Measurements from ENCODE around the gene GSTA5. TPM values are rescaled to one million over a fixed set of nuclear protein-coding genes. Genes with fewer than 3 reads are reported as not detected.
"Not testable (repeated sequence)": the region's sequence is repeated elsewhere in the genome, so short reads cannot be mapped to it uniquely, and the experiment has no call there.

GSTA5 gene
- total RNA-seq, 1 donor from 2014 or later = not detected

DNA sequence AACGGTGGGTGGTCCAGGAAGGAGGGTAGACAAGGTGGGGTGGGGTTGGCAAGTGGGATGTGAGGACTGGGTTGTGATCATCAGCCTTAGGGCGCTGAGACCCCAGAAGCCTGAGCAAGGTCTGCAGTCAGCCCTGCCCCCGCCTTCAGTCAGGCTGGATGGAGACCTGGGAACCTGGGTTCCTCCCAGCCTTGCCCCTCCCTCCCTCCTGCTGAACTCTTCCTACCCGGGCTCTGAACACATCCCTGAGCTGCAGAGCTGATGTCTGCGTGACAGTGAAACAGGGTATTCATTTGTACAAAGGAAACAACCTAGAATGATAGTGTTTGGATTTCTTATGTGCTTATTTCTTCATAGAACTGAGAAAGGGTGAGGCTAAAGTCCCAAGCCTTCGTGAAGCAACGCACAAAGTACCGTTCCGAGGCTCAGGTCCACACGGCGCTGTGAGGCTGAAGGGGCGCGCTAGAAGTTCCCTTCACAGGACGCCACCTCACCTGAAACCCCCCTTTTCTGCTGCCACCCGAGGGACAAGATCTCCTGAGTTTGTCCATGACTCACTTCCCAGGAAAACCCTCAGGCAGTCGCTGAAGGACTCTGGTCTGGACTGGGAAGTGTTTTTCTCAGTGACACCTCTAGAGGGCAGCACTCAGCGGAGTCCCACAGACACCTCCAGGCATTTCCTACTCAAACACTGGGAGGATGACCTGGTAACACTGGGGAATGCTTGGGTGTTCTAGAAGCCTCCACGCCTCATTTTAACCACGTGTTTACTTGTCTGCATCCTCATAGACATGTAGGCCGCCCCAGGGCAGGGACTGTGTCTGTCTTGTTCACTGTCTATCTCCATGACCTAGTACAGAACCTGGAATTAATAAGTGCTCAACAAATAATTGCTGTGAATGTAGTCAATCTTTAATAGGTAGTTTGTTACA, 1.2 kb downstream of the GSTA5 start:
- ATAC-seq (peak; percentile 96), DNase-seq (no peak)
- peak; percentile 66 for TF ChIP-seq CTCF (IDR thresholded peaks at IDR 0.05)
- no peak overlapping the region for H3K4me3 ChIP-seq
- peaks cover 6% of the 10 kb centered on the region for H3K4me1 ChIP-seq
- no peak overlapping the region for H3K27ac ChIP-seq
- intact Hi-C loops (cut with DNase I) = no loop called here
- no peaks in the 10 kb centered on the region for H3K9me3 ChIP-seq
- H3K36me3 ChIP-seq = no peaks in the 10 kb centered on the region
- no peaks in the 10 kb centered on the region for H3K27me3 ChIP-seq

- no peak overlapping the region for H3K27ac ChIP-seq
- DNase-seq = no peak
- H3K4me3 ChIP-seq = no peak overlapping the region
- H3K36me3 ChIP-seq = no peaks in the 10 kb centered on the region
- H3K27me3 ChIP-seq = no peaks in the 10 kb centered on the region
- no peaks in the 10 kb centered on the region for H3K9me3 ChIP-seq
- no peak for ATAC-seq
- TF ChIP-seq CTCF (IDR thresholded peaks at IDR 0.05) = no peak
- peaks cover 4% of the 10 kb centered on the region for H3K4me1 ChIP-seq
- intact Hi-C loops (cut with DNase I) = no loop called here
Observed at GRCh38 chr6:52834481-52834880, 6.1 kb downstream of the GSTA5 start.

- H3K36me3 ChIP-seq; ATAC-seq; intact Hi-C loops (cut with DNase I): not testable (repeated sequence)
Observed at GRCh38 chr6:52830869-52831268, 9.7 kb downstream of the GSTA5 start.

DNA sequence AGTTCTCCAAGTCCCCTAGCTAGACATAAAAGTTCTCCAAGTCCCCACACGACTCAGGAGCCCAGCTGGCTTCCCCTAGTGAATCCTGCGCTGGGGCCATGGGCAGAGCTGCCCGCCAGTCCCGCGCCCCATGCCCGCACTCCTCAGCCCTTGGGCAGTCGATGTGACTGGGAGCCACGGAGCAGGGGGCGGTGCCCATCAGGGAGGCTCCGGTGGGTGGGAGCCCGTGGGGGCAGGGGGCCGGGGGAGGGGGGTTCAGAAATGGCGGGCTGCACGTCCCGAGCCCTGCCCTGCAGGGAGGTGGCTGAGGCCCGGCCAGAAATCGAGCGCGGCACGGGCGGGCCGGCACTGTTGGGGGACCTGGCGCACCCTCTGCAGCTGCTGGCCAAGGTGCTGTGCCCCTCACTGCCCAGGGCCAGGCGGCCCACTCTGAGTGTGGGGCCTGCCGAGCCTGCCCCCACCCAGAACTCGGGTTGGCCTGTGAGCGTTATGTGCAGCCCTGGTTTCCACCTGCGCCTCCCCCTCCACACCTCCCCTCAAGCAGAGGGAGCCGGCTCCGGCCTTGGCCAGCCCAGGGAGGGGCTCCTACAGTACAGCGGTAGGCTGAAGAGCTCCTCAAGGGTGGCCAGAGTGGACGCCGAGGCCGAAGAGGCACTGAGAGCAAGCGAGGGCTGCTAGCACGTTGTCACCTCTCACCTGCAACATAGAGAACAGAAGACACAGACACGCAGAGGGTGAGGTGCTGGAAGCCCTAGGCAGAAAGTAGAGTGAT, 11.4 kb downstream of the GSTA5 start:
- intact Hi-C loops (cut with DNase I) = no loop called here
- H3K36me3 ChIP-seq = no peaks in the 10 kb centered on the region
- no peak for ATAC-seq
- no peaks in the 10 kb centered on the region for H3K4me1 ChIP-seq
- DNase-seq = no peak
- no peak overlapping the region for H3K4me3 ChIP-seq
- H3K9me3 ChIP-seq = no peaks in the 10 kb centered on the region
- H3K27ac ChIP-seq = no peak overlapping the region
- H3K27me3 ChIP-seq = no peaks in the 10 kb centered on the region
- TF ChIP-seq CTCF (IDR thresholded peaks at IDR 0.05) = no peak

More at GRCh38 chr6:52830869-52831268, 9.7 kb downstream of the GSTA5 start:
- DNase-seq, H3K4me3 ChIP-seq, H3K27ac ChIP-seq, H3K9me3 ChIP-seq, H3K27me3 ChIP-seq, H3K4me1 ChIP-seq: not testable (repeated sequence)

DNA sequence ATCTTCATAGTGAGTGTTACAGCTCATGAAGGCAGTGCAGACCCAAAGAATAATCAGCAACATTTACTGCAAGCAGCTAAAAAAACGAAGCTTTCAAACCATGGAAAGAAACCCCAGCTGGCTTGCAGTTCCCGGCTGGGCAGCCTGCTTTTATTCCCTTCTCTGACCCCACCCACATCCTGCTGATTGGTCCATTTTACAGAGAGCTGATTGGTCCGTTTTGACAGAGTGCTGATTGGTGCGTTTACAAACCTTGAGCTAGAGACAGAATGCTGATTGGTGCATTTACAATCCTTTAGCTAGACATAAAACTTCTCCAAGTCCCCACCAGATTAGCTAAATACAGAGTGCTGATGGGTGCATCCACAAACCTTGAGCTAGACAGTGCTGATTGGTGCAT, 12.0 kb downstream of the GSTA5 start:
- ATAC-seq; intact Hi-C loops (cut with DNase I); H3K4me3 ChIP-seq; H3K36me3 ChIP-seq; H3K27me3 ChIP-seq; H3K27ac ChIP-seq; H3K9me3 ChIP-seq; H3K4me1 ChIP-seq; DNase-seq: not testable (repeated sequence)

DNA sequence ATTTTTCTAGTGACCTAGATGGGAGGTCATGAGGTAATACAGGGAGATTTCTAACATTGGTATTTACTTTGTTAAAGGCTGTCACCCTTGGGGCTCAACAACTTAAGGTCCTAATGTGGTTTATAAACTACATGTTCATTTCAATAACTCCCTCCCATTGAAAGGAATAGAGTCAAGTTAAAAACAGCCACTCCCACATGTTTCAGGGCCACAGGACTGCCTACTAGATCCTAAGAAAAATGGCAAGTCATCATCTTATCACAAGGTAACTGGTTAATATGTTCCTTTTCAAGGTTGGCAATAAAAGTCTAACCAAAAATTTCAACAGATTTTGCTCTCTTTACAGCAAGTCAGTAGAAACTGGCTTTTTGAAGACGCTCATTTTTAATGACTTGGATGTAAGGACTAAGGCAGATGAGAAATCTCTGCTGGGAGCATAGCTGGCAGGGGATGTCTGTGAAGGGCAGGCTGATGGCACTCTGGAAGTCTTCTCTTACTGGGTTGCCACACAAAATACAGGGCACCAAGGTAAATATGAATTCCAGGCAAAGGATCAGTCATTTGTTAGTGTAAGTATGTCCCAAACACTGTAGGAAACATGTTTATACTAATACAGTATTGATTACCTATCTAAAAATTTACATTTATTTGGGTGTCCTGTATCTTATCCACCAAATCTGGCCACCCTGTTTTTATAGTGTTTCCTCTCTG, 13.4 kb downstream of the GSTA5 start:
- H3K4me1 ChIP-seq, H3K27me3 ChIP-seq, H3K4me3 ChIP-seq, DNase-seq, H3K27ac ChIP-seq, H3K9me3 ChIP-seq, ATAC-seq, H3K36me3 ChIP-seq: not testable (repeated sequence)
- intact Hi-C loops (cut with DNase I) = loop anchor here (2.0 kb wide), 1 partner anchor 40 kb away; no protein-coding TSS in a partner anchor

All from upper lobe of right lung (tissue), 1 donor.